Measurements from ENCODE around the gene COA1.
"Not testable (repeated sequence)": the region's sequence is repeated elsewhere in the genome, so short reads cannot be mapped to it uniquely, and the experiment has no call there.

The COA1 gene

DNA sequence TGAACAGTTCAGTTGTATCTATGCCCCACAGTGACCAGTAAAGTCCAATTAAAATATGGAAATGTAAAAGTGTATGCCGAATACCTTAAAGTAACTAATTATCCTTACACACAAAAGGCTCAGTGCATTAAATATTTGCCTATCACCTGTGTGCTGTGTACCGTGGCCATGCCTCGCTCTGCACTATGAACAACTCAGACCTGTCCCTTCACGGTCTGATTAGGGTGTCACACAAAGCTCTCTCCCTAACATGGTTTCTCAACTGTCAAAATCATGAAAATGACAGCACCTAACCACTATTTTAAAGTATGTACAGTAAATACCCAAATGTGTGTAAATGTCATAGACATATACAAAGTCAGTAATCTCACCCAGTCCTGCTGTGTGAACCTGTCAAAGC is 103.3 kb downstream of the COA1 start:
- no peak for DNase-seq

DNA sequence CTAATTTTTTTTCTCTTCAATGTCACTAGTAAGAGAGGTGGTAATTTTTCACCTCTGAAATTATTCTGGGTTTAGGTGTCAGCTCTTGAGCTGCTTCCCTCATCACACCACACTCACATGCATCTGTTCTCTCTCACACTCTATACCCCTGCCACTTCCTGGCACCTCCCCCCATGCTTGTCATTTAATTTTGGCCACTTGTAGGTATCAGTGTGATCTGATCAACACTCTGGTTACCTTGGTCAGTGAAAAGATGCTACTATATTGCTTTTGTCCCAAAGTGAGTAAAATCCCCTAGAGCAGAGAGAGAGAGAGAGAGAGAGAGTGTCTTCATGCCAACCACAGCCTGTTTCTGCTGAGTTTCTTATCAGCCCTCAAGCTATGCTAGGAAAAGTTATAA is 103.9 kb downstream of the COA1 start:
- DNase-seq, result no peak

DNA sequence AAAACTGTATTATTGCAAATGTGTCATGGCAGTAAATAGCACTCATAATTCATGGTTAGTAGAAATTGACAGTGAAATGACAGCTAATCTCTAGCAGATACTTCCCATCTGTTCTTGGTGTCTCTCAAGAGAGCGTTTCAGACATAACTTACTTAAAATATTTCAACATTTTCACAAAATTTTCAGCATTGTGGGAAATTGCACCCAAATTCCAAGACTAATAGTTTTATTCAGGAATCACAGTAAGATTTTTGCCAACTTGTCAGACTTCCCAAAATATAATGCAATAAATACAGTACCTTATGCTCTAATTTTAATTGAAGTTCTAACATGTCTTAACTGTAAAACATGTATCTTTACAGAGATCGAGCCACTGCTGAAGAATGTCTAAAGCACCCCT is 105.2 kb downstream of the COA1 start:
- no peak for DNase-seq

DNA sequence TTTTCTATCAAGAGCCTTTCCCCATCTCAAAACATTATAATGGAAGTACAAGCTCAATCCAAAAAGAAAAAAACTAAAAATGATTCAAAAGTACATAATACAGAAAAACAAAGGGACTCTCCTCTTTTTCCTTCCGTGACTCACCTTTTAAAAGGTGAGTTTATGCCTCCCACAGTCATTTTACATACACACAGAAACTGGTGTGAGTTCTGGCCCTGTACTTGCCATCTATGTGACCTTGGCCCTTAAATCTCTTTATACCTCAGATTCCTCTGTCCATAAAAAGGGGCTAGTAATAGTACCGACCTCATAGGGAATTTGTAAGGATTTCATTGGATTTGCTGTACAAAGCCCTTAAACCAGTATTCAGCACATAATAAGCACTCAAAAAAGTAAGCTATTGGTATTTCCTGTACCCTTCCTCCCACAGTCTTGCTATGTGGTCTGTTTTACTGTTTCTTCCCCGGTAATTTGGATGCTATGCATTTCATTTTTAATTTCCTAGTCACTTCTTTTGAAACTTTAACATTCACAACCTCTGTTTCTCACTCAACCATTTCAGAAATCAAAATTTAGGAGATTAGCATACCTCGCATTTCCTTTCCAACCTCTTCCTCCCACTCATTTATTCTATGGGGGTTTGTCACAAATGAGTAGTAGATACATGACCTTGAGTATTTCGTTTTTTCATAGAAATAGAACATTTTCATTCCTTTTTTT is 107.4 kb downstream of the COA1 start:
- DNase-seq, result peak; percentile 27

DNA sequence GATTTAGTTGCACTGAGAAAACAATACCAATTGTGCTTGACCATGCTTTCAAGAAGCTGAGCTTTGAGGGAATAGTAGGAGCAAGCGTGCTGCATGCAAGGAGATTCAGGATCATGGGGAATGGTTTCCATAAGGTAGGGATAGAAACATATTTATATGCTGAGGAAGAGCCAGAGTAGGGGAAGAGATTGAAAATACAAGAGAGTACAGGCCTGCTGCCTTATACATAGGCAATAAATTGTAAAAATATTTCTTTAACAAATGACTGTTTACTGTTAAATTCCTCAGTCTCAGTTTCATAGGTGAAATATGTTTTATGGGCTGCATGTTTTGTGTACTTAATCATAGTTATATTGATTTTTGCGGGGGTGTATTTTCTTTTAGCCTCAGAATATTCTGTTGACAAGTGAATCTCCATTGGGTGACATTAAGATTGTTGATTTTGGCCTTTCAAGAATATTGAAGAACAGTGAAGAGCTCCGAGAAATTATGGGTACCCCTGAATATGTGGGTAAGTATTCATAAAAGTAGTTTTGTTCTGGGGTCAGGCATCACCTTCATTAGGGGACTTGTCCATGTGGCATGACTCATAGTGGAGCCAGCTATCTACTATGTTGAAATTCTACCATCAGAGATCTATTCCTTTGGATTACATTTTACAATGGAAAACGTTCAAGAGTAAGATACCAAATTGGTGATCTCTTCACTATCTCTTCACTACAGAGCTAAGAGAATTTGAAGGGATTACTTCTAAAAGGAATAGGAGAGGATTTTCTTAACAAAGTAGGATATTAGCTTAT is 109.9 kb downstream of the COA1 start:
- DNase-seq, result peak; percentile 37

DNA sequence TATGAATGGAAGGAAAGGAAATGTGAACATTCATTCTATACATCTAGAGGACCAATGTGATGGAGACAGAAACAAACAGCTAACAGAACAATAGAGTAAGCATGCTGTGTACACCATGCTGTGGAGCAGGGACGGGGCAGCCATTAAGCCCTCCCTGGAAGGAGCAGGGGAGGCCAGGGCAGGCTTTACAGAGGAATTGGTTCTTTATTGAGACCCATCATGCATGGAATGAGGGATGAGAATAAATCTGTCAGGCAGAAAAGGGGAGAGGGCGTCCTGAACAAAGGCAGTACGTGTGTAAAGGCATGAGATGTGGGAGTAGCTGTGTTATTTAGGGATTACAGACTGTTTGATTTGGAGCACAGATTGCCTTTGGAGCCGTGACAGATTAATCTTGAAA is 111.2 kb downstream of the COA1 start:
- DNase-seq, result no peak

DNA sequence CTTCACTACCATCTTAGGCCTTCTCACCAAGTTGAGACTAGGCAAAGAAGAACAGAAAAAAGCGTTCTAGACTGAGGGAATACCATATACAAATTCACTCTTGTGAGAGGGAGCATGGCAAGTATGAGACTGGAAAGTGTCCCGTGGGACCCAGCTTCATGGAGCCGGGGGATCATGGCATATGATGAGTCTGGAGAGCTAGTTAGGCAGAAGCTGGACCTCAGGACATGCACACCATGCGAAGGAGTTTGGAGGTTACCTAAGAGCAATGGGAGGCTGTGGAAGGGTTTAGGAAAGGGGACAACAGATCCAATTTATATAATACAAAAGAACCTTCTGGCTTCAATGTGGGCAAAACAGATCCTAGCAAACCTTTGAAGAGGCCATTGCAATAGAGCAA is 112.3 kb downstream of the COA1 start:
- no peak for DNase-seq

DNA sequence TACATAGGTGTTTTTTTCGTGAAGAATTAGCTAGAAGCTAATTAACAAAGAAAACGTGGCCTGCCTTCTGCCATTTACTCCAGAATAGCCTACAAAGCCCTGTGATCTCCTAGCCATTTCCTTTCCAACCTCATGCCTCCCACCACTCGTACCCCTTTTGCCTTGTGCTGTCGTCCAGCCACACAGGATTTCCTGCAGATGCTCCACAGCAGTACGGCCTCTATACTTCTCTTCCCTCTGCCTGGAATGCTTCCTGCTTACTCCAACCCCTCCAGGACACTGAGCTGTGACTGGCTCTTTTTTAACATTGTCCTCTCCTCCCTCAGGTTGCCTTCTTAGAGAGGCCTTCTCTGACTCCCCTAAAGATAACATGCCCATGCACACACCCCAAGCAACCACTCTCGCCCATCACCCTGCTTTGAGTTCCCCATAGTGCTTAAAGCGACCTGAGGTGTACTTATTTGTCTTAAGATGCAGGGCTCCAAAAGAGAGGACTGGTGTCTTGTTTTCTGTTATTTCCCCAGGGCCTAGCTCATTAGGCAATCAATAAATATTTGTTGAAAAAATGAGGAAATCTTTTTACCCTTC is 113.7 kb downstream of the COA1 start:
- DNase-seq, result no peak

DNA sequence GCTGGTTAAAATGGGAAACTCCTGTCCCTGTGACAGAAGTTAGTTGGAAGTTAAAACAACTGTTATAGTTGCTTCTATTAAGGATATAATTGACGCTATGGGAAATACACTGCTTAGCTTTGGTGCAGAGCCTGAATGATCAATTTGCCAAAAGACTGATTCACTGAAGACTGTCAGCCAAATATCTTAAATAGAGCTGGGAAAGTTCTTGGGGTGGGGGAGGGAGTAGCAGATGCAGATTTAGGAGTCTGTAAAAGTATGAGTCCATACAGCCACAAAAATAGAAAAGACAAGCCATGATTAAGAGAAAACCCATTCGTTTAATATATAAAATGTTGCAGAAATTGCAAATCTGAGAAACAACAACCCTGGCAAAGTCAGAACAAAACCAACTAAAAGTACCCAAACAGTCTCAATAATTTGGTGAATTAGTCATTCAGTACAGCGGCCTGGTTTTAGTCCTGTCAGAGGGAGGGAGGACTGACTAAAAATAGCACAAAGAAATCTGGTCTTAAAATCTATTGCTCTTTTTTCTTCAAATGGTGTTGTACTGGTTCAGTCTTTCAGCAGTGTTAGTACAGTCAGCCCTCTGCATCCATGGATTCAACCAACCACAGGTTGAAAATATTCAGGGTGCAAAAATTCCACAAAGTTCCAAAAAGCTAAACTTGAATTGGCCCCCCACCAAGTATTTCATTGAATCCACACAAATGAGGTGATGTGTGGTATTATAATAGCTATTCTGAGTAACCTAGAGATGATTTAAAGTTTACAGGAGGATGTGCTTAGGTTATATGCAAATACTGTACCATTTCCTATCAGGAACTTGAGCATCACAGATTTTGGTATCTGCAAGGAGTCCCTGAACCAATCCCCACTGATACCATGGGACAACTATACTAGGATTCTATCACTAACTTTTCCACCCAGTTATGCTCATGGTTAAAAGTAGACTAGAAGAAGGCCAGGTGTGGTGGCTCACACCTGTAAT is 116.4 kb downstream of the COA1 start:
- peak; percentile 73 for DNase-seq

DNA sequence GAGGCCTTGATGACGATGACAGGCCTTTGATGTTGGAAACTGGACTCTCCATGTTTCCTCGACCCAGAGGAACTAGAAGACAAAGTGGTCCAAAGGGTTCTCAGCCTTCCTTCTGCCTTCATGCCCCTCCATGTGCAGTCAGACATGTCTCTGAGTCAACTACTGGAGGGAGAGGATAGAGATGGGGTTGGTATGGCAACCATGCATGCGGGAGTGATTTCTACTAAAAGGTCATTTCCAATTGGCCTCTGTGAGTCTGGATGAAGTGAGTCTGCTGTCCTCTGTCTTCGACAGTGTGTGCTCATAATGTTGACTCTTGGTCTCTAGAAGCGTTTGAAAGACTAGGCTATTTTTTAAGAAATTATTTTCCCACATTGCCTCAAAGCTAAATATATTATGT is 117.2 kb downstream of the COA1 start:
- peak; percentile 27 for DNase-seq

DNA sequence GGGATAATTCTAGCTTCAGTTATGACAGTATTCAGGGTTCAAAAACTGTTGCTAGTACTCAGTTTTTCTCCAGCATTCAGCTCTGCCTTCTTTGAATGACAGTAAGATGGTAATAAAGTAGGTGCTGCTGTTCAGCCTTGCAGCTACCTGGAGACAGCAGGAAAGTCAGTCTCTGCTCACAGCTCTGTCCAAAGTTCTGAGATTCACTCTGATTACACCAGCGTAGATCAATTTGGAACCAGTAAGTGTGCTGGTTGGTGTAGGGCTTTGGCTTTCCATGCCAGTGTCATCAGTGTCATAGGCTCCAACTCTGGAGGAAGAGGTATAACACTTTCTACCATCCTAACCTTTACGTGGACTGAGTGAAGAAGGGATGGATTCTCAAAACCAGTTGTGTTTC is 120.2 kb downstream of the COA1 start:
- no peak for DNase-seq

DNA sequence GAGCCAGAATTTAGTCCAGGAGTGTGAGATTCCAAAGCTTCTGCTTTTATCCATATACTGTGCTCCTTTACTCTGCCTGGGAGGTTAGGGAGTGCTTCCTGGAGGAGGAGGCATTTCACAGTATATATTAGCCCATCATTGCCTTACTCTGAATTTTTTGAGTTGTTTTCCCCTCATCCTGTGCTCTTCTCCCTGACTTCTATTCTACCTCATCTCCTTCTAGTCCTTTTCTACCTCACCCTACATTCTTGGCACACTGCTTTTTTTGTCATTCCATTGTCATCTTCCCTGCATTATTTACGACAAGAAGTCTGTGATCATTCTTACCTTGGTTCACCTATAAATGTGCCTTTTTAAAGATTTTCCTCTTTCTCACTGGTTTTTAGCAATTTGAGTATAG is 125.1 kb downstream of the COA1 start:
- DNase-seq, result no peak

DNA sequence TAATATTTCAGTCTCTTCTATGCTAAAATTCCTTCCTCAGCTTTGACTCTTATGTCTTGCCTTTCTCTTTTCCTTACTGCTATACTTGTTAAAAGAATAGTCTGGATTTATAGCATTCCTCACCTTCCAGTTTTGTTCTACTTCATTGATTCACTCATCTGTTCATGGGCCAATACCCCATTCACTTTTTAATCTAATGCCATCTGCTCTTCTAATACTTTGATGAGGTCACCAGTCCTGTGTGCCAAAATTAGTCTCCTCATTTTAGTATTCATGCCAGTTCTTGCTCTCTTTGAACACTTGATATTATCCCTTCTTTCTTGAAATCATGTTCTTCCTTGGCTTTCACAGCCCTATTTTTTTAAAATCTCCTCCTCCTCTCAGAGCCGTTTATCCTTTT is 127.1 kb downstream of the COA1 start:
- DNase-seq, result no peak

DNA sequence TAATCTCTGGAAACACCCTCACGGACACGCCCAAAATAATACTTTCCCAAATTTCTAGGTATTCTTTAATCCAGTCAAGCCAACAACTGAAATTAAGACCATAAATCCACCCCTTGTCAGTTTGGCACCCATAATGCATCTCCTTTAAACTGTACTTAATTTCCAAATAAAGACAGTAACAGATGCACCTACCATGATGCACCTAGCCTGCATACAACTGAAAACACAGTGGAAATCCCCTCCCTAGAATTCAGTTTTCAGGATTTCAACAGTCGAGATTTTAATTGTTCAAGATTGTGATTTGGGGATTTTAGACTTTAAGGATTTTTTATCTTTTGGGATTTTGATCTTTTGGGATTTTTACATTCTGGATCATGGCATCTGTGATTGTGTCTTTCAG is 129.3 kb downstream of the COA1 start:
- DNase-seq, result no peak

DNA sequence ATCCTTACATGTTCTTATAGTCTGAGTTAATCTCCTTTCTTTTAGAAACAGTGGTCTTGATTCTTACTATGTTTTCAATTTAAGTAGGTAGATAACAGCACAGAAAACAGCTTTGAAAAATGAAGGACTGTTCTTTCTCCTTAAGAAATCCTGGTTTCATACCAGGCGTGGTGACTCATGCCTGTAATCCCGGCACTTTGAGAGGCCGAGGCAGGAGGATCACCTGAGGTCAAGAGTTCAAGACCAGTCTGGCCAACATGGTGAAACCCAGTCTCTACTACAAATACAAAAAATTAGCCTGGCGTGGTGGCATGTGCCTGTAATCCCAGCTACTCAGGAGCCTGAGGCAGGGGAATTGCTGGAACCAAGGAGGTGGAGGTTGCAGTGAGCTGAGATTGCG is 132.9 kb downstream of the COA1 start:
- DNase-seq, result not testable (repeated sequence)

DNA sequence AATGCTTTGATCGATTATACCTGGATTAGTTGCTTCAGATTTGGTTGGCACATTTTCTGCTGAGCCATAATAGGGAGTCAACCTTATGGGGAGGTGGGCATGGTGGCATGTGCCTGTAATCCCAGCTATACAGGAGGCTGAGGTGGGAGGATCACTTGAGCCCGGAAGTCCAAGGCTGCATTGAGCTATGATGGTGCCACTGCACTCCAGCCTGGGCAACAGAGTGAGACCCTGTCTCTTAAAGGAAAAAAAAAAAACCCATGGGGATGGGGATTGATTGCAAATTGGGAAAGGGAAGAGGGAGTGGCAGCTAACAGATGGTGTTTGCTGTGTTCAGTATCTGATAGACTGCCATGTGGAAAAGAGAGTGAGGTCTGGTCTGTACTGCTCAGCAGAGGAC is 135.3 kb downstream of the COA1 start:
- no peak for DNase-seq

DNA sequence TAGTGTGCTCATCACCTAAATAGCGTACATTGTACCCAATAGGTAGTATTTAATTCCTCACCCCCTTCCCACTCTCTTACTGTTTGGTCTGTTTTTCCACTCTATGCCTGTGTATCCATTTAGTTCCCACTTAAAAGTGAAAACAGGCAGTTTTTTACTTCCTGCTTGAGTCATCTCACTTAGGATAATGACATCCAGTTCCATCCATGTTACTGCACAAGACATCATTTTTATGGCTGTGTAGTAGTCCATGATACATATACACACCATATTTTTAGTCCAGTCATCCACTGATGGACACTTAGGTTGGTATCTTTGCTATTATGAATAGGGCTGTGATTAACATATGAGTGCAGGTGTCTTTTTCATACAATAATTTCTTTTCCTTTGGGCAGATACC is 136.3 kb downstream of the COA1 start:
- no peak for DNase-seq

DNA sequence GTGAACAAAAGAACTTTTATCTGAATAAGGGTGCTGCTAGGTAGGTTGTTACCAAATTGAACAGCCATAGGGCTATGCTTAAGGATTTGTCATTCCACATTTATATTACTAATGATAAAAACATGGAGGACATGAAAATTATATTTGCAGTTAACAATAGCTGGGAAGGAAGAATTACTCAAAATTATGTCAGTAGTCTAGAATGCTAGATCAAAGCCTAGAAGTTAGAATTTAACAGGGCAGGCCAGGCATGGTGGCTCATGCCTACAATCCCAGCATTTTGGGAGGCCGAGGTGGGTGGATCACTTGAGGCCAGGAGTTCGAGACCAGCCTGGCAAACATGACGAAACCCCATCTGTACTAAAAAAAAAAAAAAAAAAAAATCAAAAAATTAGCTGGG is 137.0 kb downstream of the COA1 start:
- DNase-seq, result no peak

DNA sequence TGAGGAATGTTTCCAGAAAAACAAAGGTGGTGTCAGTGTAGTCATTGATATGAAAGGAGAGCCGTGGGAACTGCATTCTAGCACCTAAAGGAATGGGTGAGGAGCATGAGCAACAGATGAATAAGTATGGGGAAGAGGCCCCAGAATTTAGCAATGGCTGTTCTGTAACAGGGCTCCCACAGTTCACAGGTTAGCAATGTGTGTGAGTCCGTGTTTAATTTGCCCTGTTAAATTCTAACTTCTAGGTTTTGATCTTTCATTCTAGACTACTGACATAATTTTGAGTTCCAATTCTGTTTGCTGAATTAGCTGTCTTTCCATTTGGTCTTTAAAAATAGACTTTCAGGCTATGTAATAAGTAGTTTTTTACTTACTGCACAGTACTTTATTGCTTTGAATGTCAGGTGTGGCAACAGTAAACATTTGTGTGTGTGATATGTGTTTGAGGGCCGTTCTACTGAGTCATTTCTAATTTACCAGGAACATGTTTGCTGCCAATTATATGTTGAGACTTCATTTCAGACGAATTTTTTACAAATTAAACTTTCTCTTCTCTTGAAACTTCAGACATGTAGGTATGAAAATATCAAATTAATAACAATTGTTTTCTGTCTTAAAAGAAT is 137.7 kb downstream of the COA1 start:
- no peak for DNase-seq

DNA sequence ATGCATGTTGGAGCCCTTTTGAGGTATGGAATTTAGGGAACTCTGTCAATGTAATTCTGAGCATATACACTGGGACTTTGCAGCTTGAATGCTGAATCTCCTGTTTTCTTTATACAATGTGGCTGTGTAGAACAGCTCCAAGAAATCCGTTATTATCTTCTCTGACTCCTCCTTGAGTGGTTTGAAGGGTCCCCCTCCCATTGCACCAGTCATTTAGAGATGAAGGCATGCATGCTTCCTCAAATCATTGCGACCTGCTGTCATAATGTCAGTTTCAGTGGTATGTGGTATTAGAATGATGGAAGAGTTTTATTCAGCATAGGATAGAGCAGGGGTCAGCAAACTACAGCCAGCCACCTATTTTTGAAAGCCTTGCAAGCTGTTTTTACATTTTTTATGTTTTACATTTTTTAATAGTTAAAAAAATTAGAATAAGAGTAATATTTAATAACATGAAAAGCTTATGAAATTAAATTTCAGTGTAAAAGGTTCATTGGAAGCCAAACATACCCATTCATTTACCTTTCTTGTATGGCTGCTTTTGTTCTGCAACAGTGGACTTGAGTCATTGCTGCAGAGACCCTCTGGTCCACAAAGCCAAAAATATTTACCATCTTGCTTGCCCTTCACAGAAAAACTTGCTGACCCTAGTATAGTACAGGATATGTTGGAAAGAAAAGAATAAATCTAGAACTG is 138.3 kb downstream of the COA1 start:
- peak; percentile 39 for DNase-seq

DNA sequence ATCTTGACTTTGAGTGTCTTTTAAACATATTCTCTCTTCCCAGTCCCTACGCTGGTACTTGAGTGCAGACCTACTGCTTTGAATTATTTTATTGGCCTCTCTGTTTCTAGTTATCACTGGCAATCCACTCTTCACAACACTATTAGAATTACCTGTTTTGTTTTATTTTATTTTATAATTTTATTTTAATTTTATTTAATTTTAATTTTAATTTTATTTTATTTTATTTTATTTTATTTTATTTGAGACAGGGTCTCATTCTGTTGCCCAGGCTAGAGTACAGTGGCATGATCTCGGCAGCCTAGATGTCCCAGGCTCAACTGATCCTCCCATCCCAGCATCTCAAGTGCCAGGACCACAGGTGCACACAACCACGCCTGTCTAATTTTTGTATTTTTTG is 139.6 kb downstream of the COA1 start:
- DNase-seq, result no peak

Measured in fibroblast of skin of back (primary cell).